ENCODE results near the gene CDK14. TPM values are rescaled to one million over a fixed set of nuclear protein-coding genes. Genes with fewer than 3 reads are reported as not detected.
A peak's percentile ranks its signal among the peaks of the same experiment; 100 is the strongest.

The CDK14 gene
- total and polyA plus RNA-seq, 2 of the 8 experiments (the other 6 are each of a cell fraction or from before 2014, with no cell fraction given) = 5.5 to 47.3 TPM

- TF ChIP-seq ATF3 (IDR thresholded peaks at IDR 0.05; ENCODE audit: insufficient read depth, low read depth, low read length) (no peak), SP4 (IDR thresholded peaks at IDR 0.05; ENCODE audit: low read length) (no peak), BCL11A (IDR thresholded peaks at IDR 0.05; ENCODE audit: low read depth in 2 of 2, low read length in 2 of 2) (no peak), JUND (IDR thresholded peaks at IDR 0.05; ENCODE audit: low read length) (no peak; the same call in 1 of the 2 replicates), GTF2F1 (IDR thresholded peaks at IDR 0.05; ENCODE audit: borderline replicate concordance, low read depth, low read length) (no peak), POLR2AphosphoS5 (IDR thresholded peaks at IDR 0.05; ENCODE audit: low read depth, low read length) (0 out of 2 replicates have a peak, but pooled peaks have one; percentile 18), PHF8 (conservative IDR thresholded peaks at IDR 0.05; ENCODE audit: low read depth, low read length) (peak; percentile 61)
- TF ChIP-seq, protein P1, sequence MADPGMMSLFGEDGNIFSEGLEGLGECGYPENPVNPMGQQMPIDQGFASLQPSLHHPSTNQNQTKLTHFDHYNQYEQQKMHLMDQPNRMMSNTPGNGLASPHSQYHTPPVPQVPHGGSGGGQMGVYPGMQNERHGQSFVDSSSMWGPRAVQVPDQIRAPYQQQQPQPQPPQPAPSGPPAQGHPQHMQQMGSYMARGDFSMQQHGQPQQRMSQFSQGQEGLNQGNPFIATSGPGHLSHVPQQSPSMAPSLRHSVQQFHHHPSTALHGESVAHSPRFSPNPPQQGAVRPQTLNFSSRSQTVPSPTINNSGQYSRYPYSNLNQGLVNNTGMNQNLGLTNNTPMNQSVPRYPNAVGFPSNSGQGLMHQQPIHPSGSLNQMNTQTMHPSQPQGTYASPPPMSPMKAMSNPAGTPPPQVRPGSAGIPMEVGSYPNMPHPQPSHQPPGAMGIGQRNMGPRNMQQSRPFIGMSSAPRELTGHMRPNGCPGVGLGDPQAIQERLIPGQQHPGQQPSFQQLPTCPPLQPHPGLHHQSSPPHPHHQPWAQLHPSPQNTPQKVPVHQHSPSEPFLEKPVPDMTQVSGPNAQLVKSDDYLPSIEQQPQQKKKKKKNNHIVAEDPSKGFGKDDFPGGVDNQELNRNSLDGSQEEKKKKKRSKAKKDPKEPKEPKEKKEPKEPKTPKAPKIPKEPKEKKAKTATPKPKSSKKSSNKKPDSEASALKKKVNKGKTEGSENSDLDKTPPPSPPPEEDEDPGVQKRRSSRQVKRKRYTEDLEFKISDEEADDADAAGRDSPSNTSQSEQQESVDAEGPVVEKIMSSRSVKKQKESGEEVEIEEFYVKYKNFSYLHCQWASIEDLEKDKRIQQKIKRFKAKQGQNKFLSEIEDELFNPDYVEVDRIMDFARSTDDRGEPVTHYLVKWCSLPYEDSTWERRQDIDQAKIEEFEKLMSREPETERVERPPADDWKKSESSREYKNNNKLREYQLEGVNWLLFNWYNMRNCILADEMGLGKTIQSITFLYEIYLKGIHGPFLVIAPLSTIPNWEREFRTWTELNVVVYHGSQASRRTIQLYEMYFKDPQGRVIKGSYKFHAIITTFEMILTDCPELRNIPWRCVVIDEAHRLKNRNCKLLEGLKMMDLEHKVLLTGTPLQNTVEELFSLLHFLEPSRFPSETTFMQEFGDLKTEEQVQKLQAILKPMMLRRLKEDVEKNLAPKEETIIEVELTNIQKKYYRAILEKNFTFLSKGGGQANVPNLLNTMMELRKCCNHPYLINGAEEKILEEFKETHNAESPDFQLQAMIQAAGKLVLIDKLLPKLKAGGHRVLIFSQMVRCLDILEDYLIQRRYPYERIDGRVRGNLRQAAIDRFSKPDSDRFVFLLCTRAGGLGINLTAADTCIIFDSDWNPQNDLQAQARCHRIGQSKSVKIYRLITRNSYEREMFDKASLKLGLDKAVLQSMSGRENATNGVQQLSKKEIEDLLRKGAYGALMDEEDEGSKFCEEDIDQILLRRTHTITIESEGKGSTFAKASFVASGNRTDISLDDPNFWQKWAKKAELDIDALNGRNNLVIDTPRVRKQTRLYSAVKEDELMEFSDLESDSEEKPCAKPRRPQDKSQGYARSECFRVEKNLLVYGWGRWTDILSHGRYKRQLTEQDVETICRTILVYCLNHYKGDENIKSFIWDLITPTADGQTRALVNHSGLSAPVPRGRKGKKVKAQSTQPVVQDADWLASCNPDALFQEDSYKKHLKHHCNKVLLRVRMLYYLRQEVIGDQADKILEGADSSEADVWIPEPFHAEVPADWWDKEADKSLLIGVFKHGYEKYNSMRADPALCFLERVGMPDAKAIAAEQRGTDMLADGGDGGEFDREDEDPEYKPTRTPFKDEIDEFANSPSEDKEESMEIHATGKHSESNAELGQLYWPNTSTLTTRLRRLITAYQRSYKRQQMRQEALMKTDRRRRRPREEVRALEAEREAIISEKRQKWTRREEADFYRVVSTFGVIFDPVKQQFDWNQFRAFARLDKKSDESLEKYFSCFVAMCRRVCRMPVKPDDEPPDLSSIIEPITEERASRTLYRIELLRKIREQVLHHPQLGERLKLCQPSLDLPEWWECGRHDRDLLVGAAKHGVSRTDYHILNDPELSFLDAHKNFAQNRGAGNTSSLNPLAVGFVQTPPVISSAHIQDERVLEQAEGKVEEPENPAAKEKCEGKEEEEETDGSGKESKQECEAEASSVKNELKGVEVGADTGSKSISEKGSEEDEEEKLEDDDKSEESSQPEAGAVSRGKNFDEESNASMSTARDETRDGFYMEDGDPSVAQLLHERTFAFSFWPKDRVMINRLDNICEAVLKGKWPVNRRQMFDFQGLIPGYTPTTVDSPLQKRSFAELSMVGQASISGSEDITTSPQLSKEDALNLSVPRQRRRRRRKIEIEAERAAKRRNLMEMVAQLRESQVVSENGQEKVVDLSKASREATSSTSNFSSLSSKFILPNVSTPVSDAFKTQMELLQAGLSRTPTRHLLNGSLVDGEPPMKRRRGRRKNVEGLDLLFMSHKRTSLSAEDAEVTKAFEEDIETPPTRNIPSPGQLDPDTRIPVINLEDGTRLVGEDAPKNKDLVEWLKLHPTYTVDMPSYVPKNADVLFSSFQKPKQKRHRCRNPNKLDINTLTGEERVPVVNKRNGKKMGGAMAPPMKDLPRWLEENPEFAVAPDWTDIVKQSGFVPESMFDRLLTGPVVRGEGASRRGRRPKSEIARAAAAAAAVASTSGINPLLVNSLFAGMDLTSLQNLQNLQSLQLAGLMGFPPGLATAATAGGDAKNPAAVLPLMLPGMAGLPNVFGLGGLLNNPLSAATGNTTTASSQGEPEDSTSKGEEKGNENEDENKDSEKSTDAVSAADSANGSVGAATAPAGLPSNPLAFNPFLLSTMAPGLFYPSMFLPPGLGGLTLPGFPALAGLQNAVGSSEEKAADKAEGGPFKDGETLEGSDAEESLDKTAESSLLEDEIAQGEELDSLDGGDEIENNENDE (IDR thresholded peaks at IDR 0.05; ENCODE audit: insufficient replicate concordance, low read length) = no peak
These were observed at the start of gene CDK14 (continued) for GRCh38 chr7:90595801-90596670.
